Parietal lobe (tissue), 2 donors: ENCODE data around the gene CDK9. TPM values are rescaled to one million over a fixed set of nuclear protein-coding genes. Genes with fewer than 3 reads are reported as not detected.

Source experiments
- small RNA-seq: library from RNA; depleted of rRNA; stranded (forward); fragments of <200 nt; gene quantifications from one replicate; pipeline ENCODE3, GENCODE V24; 2014; ENCODE audit warnings: low replicate concordance
- total RNA-seq: library from RNA; depleted of rRNA; stranded (reverse); fragments of >200 nt; gene quantifications from one replicate; pipeline ENCODE4 v1.2.3, GENCODE V29; 2014

CDK9 gene
- total RNA-seq, result 66.7 TPM

DNA sequence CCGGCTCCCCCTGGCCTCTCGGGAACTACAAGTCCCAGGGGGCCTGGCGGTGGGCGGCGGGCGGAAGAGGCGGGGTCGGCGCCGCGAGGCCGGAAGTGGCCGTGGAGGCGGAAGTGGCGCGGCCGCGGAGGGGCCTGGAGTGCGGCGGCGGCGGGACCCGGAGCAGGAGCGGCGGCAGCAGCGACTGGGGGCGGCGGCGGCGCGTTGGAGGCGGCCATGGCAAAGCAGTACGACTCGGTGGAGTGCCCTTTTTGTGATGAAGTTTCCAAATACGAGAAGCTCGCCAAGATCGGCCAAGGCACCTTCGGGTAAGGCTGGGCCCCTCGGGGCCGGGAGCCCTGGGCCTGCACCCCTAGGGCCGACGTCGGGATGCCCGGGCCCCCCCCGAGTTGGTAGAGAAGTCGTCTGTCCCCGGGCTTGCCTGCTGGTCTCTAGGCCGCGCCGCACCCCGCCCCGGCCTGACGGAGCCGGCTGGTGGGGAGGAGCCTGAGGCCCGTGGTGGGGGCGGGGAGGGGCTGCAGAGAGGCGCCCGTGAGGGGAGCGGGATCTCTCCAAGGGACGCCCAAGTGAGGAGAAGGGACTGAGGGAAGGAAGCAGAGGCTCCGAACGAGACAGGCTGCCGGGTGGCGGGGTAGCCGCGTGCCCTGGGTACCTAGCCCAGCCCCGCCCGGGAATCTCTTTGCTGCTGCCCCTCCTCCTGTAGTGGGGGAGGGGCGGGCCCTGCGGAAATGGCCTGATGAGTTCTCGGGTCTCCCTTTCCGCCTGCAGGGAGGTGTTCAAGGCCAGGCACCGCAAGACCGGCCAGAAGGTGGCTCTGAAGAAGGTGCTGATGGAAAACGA, at the start of gene CDK9:
Gene CDK9, plus strand, starts transcription at position 102 of the 840 bp plus-strand sequence. Its CDS starts 115 bp downstream, at position 217.

DNA sequence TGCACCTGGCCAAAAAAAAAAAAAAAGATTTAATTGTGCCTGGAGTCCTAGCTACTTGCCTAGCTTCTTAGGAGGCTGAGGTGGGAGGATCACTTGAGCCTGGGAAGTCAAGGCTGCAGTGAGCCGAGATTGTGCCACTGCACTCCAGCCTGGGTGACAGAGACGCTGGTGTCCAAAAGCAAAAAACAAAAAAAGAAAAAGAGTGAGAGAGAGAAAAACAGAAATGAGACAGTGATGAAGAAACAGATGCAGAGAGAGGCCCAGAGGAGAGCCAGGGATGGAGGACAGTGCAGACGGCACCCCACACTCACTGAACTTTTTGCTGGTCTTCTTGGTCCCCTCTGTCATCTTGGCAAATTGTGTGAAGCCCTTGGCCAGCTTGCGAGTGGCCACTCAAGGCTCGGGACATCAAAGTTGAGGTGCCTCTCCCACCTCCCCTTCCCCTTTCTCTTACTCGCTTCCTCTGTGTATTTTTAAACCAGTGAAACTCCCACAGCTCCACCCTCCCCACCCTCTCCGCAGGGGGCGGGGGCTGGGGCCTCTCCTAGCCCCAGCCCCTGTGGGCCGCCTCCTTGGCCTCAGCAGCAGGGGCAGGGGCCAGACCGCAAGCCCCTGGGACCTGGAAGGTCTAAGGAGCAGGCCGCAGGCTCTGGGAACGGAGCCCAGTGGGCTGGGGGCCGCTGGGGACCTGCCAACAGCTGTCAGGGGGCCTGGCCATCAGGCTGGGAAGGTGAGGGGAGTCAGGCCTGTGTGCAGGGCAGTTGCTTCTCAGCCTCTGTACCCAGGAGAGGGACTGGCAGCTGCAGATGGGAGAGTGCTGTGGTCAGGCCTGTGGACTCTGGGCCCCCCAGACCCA, 7.3 kb upstream of the CDK9 start, which contains the start of gene SH2D3C:
Gene SH2D3C, minus strand, starts transcription at position 387 of the 856 bp plus-strand sequence. Its CDS starts 39 bp downstream, at position 348.

DNA sequence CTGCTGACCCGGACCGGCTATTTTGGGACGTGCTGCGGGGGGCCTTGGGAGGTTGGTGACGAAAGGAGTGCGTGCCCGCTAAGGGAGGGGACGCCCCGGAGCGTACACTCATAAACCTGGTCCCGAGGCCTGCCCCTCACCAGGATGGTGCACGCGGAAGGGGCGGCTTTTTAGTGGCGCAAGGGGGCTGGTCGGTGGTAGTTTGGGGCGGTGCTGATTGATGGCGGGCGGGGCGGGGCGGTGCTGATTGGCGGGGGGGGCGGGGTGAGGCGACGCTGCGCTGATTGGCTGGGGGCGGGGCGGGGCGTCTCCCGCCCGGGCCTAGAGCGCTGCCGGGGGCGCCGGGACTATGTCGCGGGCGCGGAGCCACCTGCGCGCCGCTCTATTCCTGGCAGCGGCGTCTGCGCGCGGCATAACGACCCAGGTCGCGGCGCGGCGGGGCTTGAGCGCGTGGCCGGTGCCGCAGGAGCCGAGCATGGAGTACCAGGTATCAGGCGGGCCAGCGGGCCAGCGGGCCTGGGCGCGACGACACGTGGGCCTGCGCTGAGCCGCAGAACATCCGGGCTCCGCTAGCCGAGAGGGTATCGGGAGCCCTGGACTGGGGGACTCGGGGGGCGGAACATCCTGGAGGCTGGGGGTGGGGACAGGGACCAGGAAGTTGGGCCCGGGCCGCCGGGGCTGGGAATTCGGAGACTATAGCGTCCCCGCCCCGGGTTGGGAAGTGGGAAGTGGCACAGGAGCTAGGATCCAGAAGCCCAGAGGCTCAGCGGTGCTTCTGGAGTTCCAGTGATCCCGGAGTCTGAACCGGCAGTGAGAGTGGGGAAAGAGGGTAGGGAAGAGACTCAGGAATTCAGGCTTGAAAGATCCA, 17.0 kb downstream of the CDK9 start, which contains the start of gene FPGS:
Gene FPGS, plus strand, starts transcription at position 307 of the 868 bp plus-strand sequence. Its CDS starts 43 bp downstream, at position 350.

Small RNA genes lying within 50 kb of the gene (small RNA-seq; reads per million reads assigned to genes)
- not detected for gene RF00019

Other genes starting within 250 kb of the CDK9 start
- gene STXBP1, start 173.8 kb upstream of the CDK9 start, total RNA-seq, result 165 TPM
- 0.94 TPM for gene CFAP157, start 79.0 kb upstream of the CDK9 start, total RNA-seq
- 6.9 TPM for gene PTRH1, start 70.4 kb upstream of the CDK9 start, total RNA-seq
- not detected for gene TTC16, start 70.0 kb upstream of the CDK9 start, total RNA-seq
- gene TOR2A, start 50.7 kb upstream of the CDK9 start, total RNA-seq, result 11.3 TPM
- 11.3 TPM for gene SH2D3C, start 7.4 kb upstream of the CDK9 start, total RNA-seq
- 31.0 TPM for gene FPGS, start 16.8 kb downstream of the CDK9 start, total RNA-seq
- gene ENG, start 68.6 kb downstream of the CDK9 start, total RNA-seq, result 1.9 TPM
- 22.5 TPM for gene AK1, start 91.6 kb downstream of the CDK9 start, total RNA-seq
- gene ST6GALNAC6, start 113.6 kb downstream of the CDK9 start, total RNA-seq, result 31.6 TPM
- 10.0 TPM for gene ST6GALNAC4, start 131.0 kb downstream of the CDK9 start, total RNA-seq
- gene PIP5KL1, start 144.7 kb downstream of the CDK9 start, total RNA-seq, result 3.4 TPM
- gene DPM2, start 151.8 kb downstream of the CDK9 start, total RNA-seq, result 13.5 TPM
- 7.2 TPM for gene EEIG1, start 195.0 kb downstream of the CDK9 start, total RNA-seq